A673 (cell line): Measurements from ENCODE around the gene CEP63.

Experiments used
- CTCF ChIP-seq: fragments of 300-800, 200-600 bp; sonication (generic); conservative IDR thresholded peaks from 2 replicates; pipeline ENCODE4 v1.5.1; 2017; ENCODE audit warnings: low read depth, mild to moderate bottlenecking, antibody characterized with exemption, low read length, moderate library complexity, mixed read lengths
- EZH2 ChIP-seq: fragments of 200-600 bp; sonication (generic); IDR thresholded peaks from 2 replicates; pipeline ENCODE4 v1.6.1; 2017; ENCODE audit warnings: borderline replicate concordance, low read depth, mild to moderate bottlenecking, mixed read lengths, antibody characterized with exemption, low read length; ENCODE audit not compliant: poor library complexity, severe bottlenecking

GRCh38 chr3:134622806-134623365 is 137.0 kb downstream of the CEP63 start:
- TF ChIP-seq CTCF = no peak
- no peak for TF ChIP-seq EZH2
